ENCODE data around the gene EHD2.

- TF ChIP-seq GATA2 (IDR thresholded peaks at IDR 0.05; ENCODE audit: low read depth, low read length) = no peak
- TF ChIP-seq GATA3 (IDR thresholded peaks at IDR 0.05; ENCODE audit: low read depth, low read length) = no peak
Observed at GRCh38 chr19:47693903-47694302, 19.3 kb upstream of the EHD2 start.
